ENCODE measurements around the gene MND1. TPM values are rescaled to one million over a fixed set of nuclear protein-coding genes. Genes with fewer than 3 reads are reported as not detected.

MND1 gene
- total RNA-seq, 4 donors from 2014 or later = 0.49 to 2.4 TPM; not detected in 2

- no peak overlapping the region for H3K4me3 ChIP-seq (ENCODE audit: low read depth, poor library complexity, severe bottlenecking)
- TF ChIP-seq POLR2A (IDR thresholded peaks at IDR 0.05) = no peak
- TF ChIP-seq CTCF (IDR thresholded peaks at IDR 0.05) = no peak
- intact Hi-C loops (cut with DNase I; ENCODE audit: low total_unique reads) = no loop called here
- no peak for DNase-seq (ENCODE audit: low spot score in 2 of 2)
- 92 to 93% methylated on average over 1 of the region's 1 CpG for WGBS, 2 donors
Measured at GRCh38 chr4:153394945-153395344, 50.5 kb downstream of the MND1 start.

GRCh38 chr4:153398713-153399112 is 54.2 kb downstream of the MND1 start:
- DNase-seq (ENCODE audit: low spot score in 2 of 2) = no peak
- intact Hi-C loops (cut with DNase I; ENCODE audit: low total_unique reads) = no loop called here
- 96 to 97% methylated on average over 3 of the region's 3 CpGs for WGBS, 2 donors
- no peak for TF ChIP-seq CTCF (IDR thresholded peaks at IDR 0.05)
- no peak for TF ChIP-seq POLR2A (IDR thresholded peaks at IDR 0.05)
- H3K4me3 ChIP-seq (ENCODE audit: low read depth, poor library complexity, severe bottlenecking) = no peak overlapping the region

GRCh38 chr4:153399358-153399757 is 54.9 kb downstream of the MND1 start:
- no peak overlapping the region for H3K4me3 ChIP-seq (ENCODE audit: low read depth, poor library complexity, severe bottlenecking)
- DNase-seq (ENCODE audit: low spot score in 2 of 2) = no peak
- no peak for TF ChIP-seq CTCF (IDR thresholded peaks at IDR 0.05)
- TF ChIP-seq POLR2A (IDR thresholded peaks at IDR 0.05) = no peak
- intact Hi-C loops (cut with DNase I; ENCODE audit: low total_unique reads) = no loop called here
- 89 to 94% methylated on average over 3 of the region's 3 CpGs for WGBS, 2 donors

GRCh38 chr4:153401501-153401900 is 57.0 kb downstream of the MND1 start:
- intact Hi-C loops (cut with DNase I; ENCODE audit: low total_unique reads) = no loop called here
- no peak for DNase-seq (ENCODE audit: low spot score in 2 of 2)
- 94 to 100% methylated on average over 1 of the region's 1 CpG for WGBS, 2 donors
- no peak overlapping the region for H3K4me3 ChIP-seq (ENCODE audit: low read depth, poor library complexity, severe bottlenecking)
- no peak for TF ChIP-seq POLR2A (IDR thresholded peaks at IDR 0.05)
- TF ChIP-seq CTCF (IDR thresholded peaks at IDR 0.05) = no peak

- 88 to 94% methylated on average over 2 of the region's 2 CpGs for WGBS, 2 donors
- no peak overlapping the region for H3K4me3 ChIP-seq (ENCODE audit: low read depth, poor library complexity, severe bottlenecking)
- intact Hi-C loops (cut with DNase I; ENCODE audit: low total_unique reads) = no loop called here
- no peak for DNase-seq (ENCODE audit: low spot score in 2 of 2)
- TF ChIP-seq POLR2A (IDR thresholded peaks at IDR 0.05) (no peak), CTCF (IDR thresholded peaks at IDR 0.05) (no peak)
Measured at GRCh38 chr4:153402366-153402765, 57.9 kb downstream of the MND1 start.

GRCh38 chr4:153403726-153404125 is 59.2 kb downstream of the MND1 start:
- H3K4me3 ChIP-seq (ENCODE audit: low read depth, poor library complexity, severe bottlenecking) = no peak overlapping the region
- WGBS, 2 donors = 89 to 98% methylated on average over 1 of the region's 1 CpG
- intact Hi-C loops (cut with DNase I; ENCODE audit: low total_unique reads) = no loop called here
- no peak for DNase-seq (ENCODE audit: low spot score in 2 of 2)
- no peak for TF ChIP-seq CTCF (IDR thresholded peaks at IDR 0.05)
- no peak for TF ChIP-seq POLR2A (IDR thresholded peaks at IDR 0.05)

Measured in lower leg skin (tissue), 4 donors.